NT2/D1 (cell line): ENCODE results near the gene MICAL1.

Experiments used
- SUZ12 ChIP-seq: IDR thresholded peaks from 2 replicates; pipeline ENCODE4 v1.6.1; 2011; ENCODE audit not compliant: insufficient read length, insufficient read depth; ENCODE audit errors: extremely low read depth
- YY1 ChIP-seq: IDR thresholded peaks from 2 replicates; pipeline ENCODE4 v1.6.1; 2011; ENCODE audit not compliant: insufficient read length, insufficient read depth
- ZNF274 ChIP-seq: IDR thresholded peaks from 2 replicates; pipeline ENCODE4 v1.6.1; 2011; ENCODE audit warnings: mild to moderate bottlenecking, low read depth, low read length

- no peak for TF ChIP-seq ZNF274
- no peak for TF ChIP-seq SUZ12
- TF ChIP-seq YY1, result no peak
Measured at GRCh38 chr6:109474995-109475394, 19.4 kb upstream of the MICAL1 start.
